ENCODE results near the gene ZNF346.
"Not testable (repeated sequence)": the region's sequence is repeated elsewhere in the genome, so short reads cannot be mapped to it uniquely, and the experiment has no call there.

DNA sequence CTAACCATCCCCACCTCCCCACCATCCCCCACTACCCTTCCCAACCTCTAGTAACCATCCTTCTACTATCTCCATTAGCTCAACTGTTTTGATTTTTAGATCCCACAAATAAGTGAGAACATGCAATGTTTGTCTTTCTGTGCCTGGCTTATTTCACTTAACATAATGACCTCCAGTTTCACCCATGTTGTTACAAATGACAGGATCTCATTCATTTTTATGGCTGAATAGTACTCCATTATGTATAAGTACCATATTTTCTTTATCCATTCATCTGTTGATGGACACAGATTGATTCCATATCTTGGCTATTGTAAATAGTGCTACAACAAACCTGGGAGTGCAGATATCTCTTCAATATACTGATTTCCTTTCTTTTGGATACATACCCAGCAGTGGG lies 23.0 kb upstream of the ZNF346 start:
- TF ChIP-seq, protein P1, sequence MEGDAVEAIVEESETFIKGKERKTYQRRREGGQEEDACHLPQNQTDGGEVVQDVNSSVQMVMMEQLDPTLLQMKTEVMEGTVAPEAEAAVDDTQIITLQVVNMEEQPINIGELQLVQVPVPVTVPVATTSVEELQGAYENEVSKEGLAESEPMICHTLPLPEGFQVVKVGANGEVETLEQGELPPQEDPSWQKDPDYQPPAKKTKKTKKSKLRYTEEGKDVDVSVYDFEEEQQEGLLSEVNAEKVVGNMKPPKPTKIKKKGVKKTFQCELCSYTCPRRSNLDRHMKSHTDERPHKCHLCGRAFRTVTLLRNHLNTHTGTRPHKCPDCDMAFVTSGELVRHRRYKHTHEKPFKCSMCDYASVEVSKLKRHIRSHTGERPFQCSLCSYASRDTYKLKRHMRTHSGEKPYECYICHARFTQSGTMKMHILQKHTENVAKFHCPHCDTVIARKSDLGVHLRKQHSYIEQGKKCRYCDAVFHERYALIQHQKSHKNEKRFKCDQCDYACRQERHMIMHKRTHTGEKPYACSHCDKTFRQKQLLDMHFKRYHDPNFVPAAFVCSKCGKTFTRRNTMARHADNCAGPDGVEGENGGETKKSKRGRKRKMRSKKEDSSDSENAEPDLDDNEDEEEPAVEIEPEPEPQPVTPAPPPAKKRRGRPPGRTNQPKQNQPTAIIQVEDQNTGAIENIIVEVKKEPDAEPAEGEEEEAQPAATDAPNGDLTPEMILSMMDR (IDR thresholded peaks at IDR 0.05) = not testable (repeated sequence)
- TF ChIP-seq ZFX (IDR thresholded peaks at IDR 0.05; ENCODE audit: borderline replicate concordance) = not testable (repeated sequence)
